H9 (cell line): Measurements from ENCODE around the gene RPS19BP1. TPM values are rescaled to one million over a fixed set of nuclear protein-coding genes. Genes with fewer than 3 reads are reported as not detected.

Experiments
- DNase-seq: peaks from one replicate; pipeline ENCODE4 v3.0.0-alpha.2; 2017
- H2AFZ ChIP-seq: one replicate; pipeline ENCODE4 v1.6.1; 2013; ENCODE audit warnings: mild to moderate bottlenecking, low read length, control low read depth, moderate library complexity
- H2AK5ac ChIP-seq: 2 replicates; pipeline ENCODE4 v1.6.1; 2013; ENCODE audit warnings: low read length, control low read depth, mixed read lengths; ENCODE audit not compliant: insufficient read length
- H2BK120ac ChIP-seq: one replicate; pipeline ENCODE4 v1.6.1; 2013; ENCODE audit warnings: low read depth, mild to moderate bottlenecking, low read length, control low read depth, inconsistent platforms; ENCODE audit not compliant: poor library complexity, severe bottlenecking
- H2BK12ac ChIP-seq: 2 replicates; pipeline ENCODE4 v1.6.1; 2013; ENCODE audit warnings: low read length, control low read depth, mixed read lengths, low read depth; ENCODE audit not compliant: insufficient read length
- H2BK15ac ChIP-seq: 2 replicates; pipeline ENCODE4 v1.6.1; 2013; ENCODE audit warnings: low read depth, low read length, control low read depth
- H2BK20ac ChIP-seq: one replicate; pipeline ENCODE4 v1.6.1; 2013; ENCODE audit warnings: low read depth, mild to moderate bottlenecking, low read length, control low read depth, inconsistent platforms; ENCODE audit not compliant: poor library complexity, severe bottlenecking
- H2BK5ac ChIP-seq: 2 replicates; pipeline ENCODE4 v1.6.1; 2013; ENCODE audit warnings: low read length, control low read depth, mixed read lengths; ENCODE audit not compliant: insufficient read length
- H3K14ac ChIP-seq: 2 replicates; pipeline ENCODE4 v1.6.1; 2013; ENCODE audit warnings: low read length, control low read depth; ENCODE audit not compliant: insufficient read depth
- H3K18ac ChIP-seq: 2 replicates; pipeline ENCODE4 v1.6.1; 2013; ENCODE audit warnings: low read depth, mild to moderate bottlenecking, mixed read lengths, low read length, control low read depth; ENCODE audit not compliant: insufficient read length
- H3K23ac ChIP-seq: 2 replicates; pipeline ENCODE4 v1.6.1; 2013; ENCODE audit warnings: low read length, control low read depth, mixed read lengths, low read depth; ENCODE audit not compliant: insufficient read length
- H3K23me2 ChIP-seq: 2 replicates; pipeline ENCODE4 v1.6.1; 2013; ENCODE audit warnings: low read depth, mild to moderate bottlenecking, mixed read lengths, low read length, control low read depth; ENCODE audit not compliant: insufficient read length, poor library complexity, severe bottlenecking
- H3K27ac ChIP-seq: 2 replicates; pipeline ENCODE4 v1.5.1; 2013; ENCODE audit warnings: low read length, control low read depth, mixed read lengths, low read depth; ENCODE audit not compliant: insufficient read length
- H3K27me3 ChIP-seq: 2 replicates; pipeline ENCODE4 v1.6.1; 2013; ENCODE audit warnings: low read length, control low read depth, inconsistent platforms; ENCODE audit not compliant: insufficient read depth
- H3K4ac ChIP-seq: 2 replicates; pipeline ENCODE4 v1.6.1; 2013; ENCODE audit warnings: low read depth, mild to moderate bottlenecking, control low read depth, inconsistent platforms, low read length, moderate library complexity
- H3K4me1 ChIP-seq: 2 replicates; pipeline ENCODE4 v1.6.1; 2013; ENCODE audit warnings: low read length, control low read depth, inconsistent platforms; ENCODE audit not compliant: insufficient read depth
- H3K4me2 ChIP-seq: 2 replicates; pipeline ENCODE4 v1.6.1; 2013; ENCODE audit warnings: low read length, control low read depth, mixed read lengths; ENCODE audit not compliant: insufficient read length, insufficient read depth
- H3K56ac ChIP-seq: 2 replicates; pipeline ENCODE4 v1.6.1; 2013; ENCODE audit warnings: low read depth, mild to moderate bottlenecking, mixed read lengths, low read length, control low read depth; ENCODE audit not compliant: insufficient read length
- H3K79me1 ChIP-seq: 2 replicates; pipeline ENCODE4 v1.6.1; 2013; ENCODE audit warnings: low read depth, mild to moderate bottlenecking, moderate library complexity, low read length, control low read depth, inconsistent platforms; ENCODE audit not compliant: insufficient read depth, poor library complexity, severe bottlenecking
- H3K79me2 ChIP-seq: 2 replicates; pipeline ENCODE4 v1.6.1; 2013; ENCODE audit warnings: low read length, control low read depth, inconsistent platforms; ENCODE audit not compliant: insufficient read depth
- H3K9ac ChIP-seq: 2 replicates; pipeline ENCODE4 v1.6.1; 2013; ENCODE audit warnings: low read length, control low read depth, mixed read lengths; ENCODE audit not compliant: insufficient read length; ENCODE audit errors: extremely low read depth
- H3K9me3 ChIP-seq: one replicate; pipeline ENCODE4 v1.6.1; 2013; ENCODE audit warnings: low read depth, low read length, inconsistent platforms; ENCODE audit not compliant: control insufficient read depth
- H3T11ph ChIP-seq: one replicate; pipeline ENCODE4 v1.6.1; 2013; ENCODE audit warnings: mild to moderate bottlenecking, low read length, control low read depth, inconsistent platforms
- H4K20me1 ChIP-seq: one replicate; pipeline ENCODE4 v1.6.1; 2013; ENCODE audit not compliant: control insufficient read depth, insufficient read length, insufficient read depth
- H4K5ac ChIP-seq: 2 replicates; pipeline ENCODE4 v1.6.1; 2013; ENCODE audit warnings: low read depth, mild to moderate bottlenecking, mixed read lengths, low read length, control low read depth; ENCODE audit not compliant: insufficient read length
- H4K8ac ChIP-seq: replicated peaks from 2 replicates; pipeline ENCODE4 v1.6.1; 2013; ENCODE audit warnings: low read length, control low read depth, mixed read lengths, low read depth; ENCODE audit not compliant: insufficient read length
- H4K91ac ChIP-seq: 2 replicates; pipeline ENCODE4 v1.6.1; 2013; ENCODE audit warnings: low read depth, mild to moderate bottlenecking, moderate library complexity, mixed read lengths, low read length, control low read depth; ENCODE audit not compliant: insufficient read length
- H3K27ac Mint-ChIP-seq, 3 experiments: 2 replicates in 2 of 3; 3 replicates in 1 of 3; pipeline ENCODE4 v1.8.0; 2020 to 2021; ENCODE audit warnings: mixed read lengths in 3 of 3, mild to moderate bottlenecking in 1 of 3, moderate library complexity in 1 of 3
- H3K27me3 Mint-ChIP-seq: 2 replicates; pipeline ENCODE4 v1.8.0; 2021; ENCODE audit warnings: low read depth, mild to moderate bottlenecking, moderate library complexity, mixed read lengths
- H3K36me3 Mint-ChIP-seq, 3 experiments: 2 replicates in 2 of 3; 3 replicates in 1 of 3; pipeline ENCODE4 v1.8.0; 2020 to 2021; ENCODE audit warnings: low read depth in 3 of 3, mixed read lengths in 3 of 3; ENCODE audit not compliant: insufficient read depth in 1 of 3
- H3K4me1 Mint-ChIP-seq, 2 experiments: 2 replicates each; pipeline ENCODE4 v1.8.0; 2020; ENCODE audit warnings: mixed read lengths in 2 of 2
- H3K4me3 Mint-ChIP-seq, 2 experiments: 2 replicates in 1 of 2; 3 replicates in 1 of 2; pipeline ENCODE4 v1.8.0; 2020 to 2021; ENCODE audit warnings: mild to moderate bottlenecking in 2 of 2, mixed read lengths in 2 of 2, moderate library complexity in 1 of 2
- H3K9me3 Mint-ChIP-seq, 2 experiments: 2 replicates in 1 of 2; 3 replicates in 1 of 2; pipeline ENCODE4 v1.8.0; 2020; ENCODE audit warnings: mild to moderate bottlenecking in 2 of 2, mixed read lengths in 2 of 2, moderate library complexity in 1 of 2
- WGBS: extraction: QIAGEN DNeasy Blood & Tissue Kit; methylation state at CpG from one replicate; pipeline ENCODE4 v1.1.7; 2013; ENCODE audit warnings: missing lambda C conversion rate, low lambda C conversion rate, mixed read lengths; ENCODE audit not compliant: insufficient read length; ENCODE audit errors: extremely low coverage; 5-methylcytosine and 5-hydroxymethylcytosine counted together
- total RNA-seq: library from RNA; stranded (reverse); gene quantifications from 2 replicates; pipeline ENCODE4 v1.2.1, GENCODE V29; 2021
- TF ChIP-seq, protein P1 (sequence below): fragments of 200-600 bp; sonication (generic); conservative IDR thresholded peaks from 3 replicates; pipeline ENCODE4 v1.8.0; 2021; ENCODE audit warnings: antibody characterized with exemption, mild to moderate bottlenecking

RPS19BP1 gene
- total RNA-seq, 1 experiment from 2014 or later = 65.0 TPM

DNA sequence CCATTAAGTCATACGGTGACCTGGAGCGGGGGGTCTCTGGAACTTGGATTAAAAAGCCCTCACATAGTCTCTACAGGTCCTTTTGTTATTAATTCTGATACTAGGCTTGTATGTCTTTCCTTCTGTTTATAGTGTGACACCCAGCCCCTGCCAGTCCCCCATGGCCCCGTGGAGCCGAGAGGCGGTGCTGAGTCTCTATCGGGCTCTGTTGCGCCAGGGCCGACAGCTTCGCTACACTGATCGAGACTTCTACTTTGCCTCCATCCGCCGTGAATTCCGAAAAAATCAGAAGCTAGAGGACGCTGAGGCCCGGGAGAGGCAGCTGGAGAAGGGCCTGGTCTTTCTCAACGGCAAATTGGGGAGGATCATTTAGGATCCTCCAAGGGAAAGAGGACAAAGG lies 28.5 kb downstream of the RPS19BP1 start:
- Histone ChIP-seq H3K4ac (no peak overlapping the region), H3K56ac (no peak overlapping the region), H2BK5ac (no peak overlapping the region), H3K18ac (no peak overlapping the region), H3K23ac (no peak overlapping the region), H2BK12ac (no peak overlapping the region), H3K79me2 (no peaks in the 10 kb centered on the region), H3K4me2 (no peak overlapping the region), H3K27ac (no peak overlapping the region), H3K23me2 (peaks cover 8% of the 10 kb centered on the region), H2AFZ (no peak overlapping the region), H3K4me1 (no peaks in the 10 kb centered on the region; the same call in 1 of the 2 replicates), H3T11ph (no peak overlapping the region), H4K20me1 (peaks cover 8% of the 10 kb centered on the region), H2BK20ac (no peak overlapping the region), H2AK5ac (no peak overlapping the region), H3K27me3 (peaks cover 24% of the 10 kb centered on the region; the same call in 1 of the 2 replicates), H3K9ac (no peak overlapping the region), H2BK15ac (no peak overlapping the region), H4K91ac (no peak overlapping the region), H4K5ac (no peak overlapping the region), H4K8ac (no peak overlapping the region), H3K9me3 (no peaks in the 10 kb centered on the region), H3K79me1 (no peaks in the 10 kb centered on the region), H2BK120ac (no peak overlapping the region), H3K14ac (no peak overlapping the region)
- H3K4me1 Mint-ChIP-seq = peaks cover 10 to 14% of the 10 kb centered on the region in 2 experiments
- peaks cover 41 to 55% (median 45%) of the 10 kb centered on the region in 3 experiments for H3K36me3 Mint-ChIP-seq
- no peak for DNase-seq
- no peak overlapping the region for H3K27ac Mint-ChIP-seq
- H3K4me3 Mint-ChIP-seq = peak overlapping the region in 1 of 2 experiments; percentile 55; a peak in 2 of 5 replicates
- H3K27me3 Mint-ChIP-seq = peaks cover 88% of the 10 kb centered on the region
- no CpG with 5 or more reads among the region's 16 CpGs for WGBS
- TF ChIP-seq, protein P1, sequence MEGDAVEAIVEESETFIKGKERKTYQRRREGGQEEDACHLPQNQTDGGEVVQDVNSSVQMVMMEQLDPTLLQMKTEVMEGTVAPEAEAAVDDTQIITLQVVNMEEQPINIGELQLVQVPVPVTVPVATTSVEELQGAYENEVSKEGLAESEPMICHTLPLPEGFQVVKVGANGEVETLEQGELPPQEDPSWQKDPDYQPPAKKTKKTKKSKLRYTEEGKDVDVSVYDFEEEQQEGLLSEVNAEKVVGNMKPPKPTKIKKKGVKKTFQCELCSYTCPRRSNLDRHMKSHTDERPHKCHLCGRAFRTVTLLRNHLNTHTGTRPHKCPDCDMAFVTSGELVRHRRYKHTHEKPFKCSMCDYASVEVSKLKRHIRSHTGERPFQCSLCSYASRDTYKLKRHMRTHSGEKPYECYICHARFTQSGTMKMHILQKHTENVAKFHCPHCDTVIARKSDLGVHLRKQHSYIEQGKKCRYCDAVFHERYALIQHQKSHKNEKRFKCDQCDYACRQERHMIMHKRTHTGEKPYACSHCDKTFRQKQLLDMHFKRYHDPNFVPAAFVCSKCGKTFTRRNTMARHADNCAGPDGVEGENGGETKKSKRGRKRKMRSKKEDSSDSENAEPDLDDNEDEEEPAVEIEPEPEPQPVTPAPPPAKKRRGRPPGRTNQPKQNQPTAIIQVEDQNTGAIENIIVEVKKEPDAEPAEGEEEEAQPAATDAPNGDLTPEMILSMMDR = no peak
- H3K9me3 Mint-ChIP-seq = no peaks in the 10 kb centered on the region
